NCI-H2107 (cell line): ENCODE measurements around the gene CASS4.
A peak's percentile ranks its signal among the peaks of the same experiment; 100 is the strongest.

Experiments
- DNase-seq: peaks from one replicate; lab custom pipeline; 2025; lab: John Stamatoyannopoulos, UW

CASS4 gene

DNA sequence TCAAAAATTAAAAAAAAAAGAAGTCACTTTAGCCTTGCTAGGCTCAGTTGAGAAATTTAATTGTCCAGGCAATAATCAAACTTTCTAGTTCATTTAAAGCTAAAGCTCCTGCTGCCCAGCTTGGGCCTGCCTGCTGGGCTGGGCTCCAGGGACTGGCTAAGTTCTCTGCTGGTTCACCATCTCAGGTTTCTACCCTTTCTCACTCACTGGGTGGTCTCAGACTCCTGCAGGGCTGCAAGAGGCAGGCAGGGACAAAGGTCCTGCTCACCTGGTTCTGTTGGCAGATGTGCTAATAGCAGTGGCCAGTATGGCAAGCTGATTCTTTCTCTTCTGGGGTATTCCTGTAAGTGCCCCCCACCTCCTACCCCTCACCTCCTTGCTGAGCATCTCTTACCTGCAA lies 35.2 kb downstream of the CASS4 start:
- DNase-seq: no peak

DNA sequence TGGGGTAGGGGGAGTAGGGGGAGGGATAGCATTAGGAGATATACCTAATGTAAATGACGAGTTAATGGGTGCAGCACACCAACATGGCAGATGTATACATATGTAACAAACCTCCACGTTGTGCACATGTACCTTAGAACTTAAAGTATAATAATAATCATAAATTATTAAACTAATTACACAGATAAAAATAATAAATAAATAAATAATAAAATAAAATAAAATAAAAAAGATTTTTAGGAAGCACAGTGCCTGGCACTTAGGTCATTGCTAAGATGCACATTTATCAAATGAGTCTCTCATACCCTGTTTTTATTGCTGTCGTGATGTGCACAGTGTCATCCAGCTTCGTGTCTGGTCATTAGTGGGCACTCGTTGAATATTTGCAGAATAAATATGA lies 37.4 kb downstream of the CASS4 start:
- DNase-seq: no peak

- DNase-seq: no peak
Observed at GRCh38 chr20:56451056-56451765, 39.2 kb downstream of the CASS4 start.

GRCh38 chr20:56453352-56453751 lies 41.3 kb downstream of the CASS4 start:
- DNase-seq: no peak

DNA sequence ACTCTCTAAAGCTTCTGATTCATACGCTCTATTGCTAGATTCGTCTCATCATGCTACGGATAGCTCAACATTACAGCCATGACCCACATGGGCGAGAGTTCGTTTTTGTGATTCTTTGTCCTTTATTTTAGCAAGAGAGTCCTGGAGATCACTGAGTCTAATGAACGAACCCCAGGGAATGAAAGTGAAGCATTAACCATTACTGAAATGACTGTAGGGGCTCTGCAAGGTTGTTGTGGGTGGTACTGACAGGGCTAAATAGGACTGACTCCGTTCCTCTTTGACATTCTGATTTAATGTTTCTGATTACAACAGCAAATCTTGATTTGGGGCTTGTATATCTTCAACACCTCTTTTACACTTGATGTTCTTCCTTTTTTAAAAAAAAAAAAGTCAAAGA lies 42.7 kb downstream of the CASS4 start:
- DNase-seq: no peak

DNA sequence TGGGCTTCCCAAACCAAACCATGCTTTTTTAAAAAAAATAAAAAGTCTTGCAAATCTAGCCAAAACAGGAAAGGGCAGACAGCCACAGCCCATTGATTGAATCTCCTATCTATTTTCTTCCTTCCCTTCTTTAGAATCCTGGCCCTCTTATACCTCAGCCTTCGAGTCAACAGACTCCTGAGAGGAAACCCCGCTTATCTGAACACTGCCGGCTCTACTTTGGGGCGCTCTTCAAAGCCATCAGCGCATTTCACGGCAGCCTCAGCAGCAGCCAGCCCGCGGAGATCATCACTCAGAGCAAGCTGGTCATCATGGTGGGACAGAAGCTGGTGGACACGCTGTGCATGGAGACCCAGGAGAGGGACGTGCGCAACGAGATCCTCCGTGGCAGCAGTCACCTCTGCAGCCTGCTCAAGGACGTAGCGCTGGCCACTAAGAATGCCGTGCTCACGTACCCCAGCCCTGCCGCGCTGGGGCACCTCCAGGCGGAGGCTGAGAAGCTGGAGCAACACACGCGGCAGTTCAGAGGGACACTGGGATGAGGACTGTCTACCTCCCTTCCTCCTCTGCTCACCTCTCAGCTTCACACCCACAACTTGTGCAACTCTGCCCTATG lies 46.3 kb downstream of the CASS4 start:
- no peak for DNase-seq

GRCh38 chr20:56460459-56460858 lies 48.4 kb downstream of the CASS4 start:
- no peak for DNase-seq

DNA sequence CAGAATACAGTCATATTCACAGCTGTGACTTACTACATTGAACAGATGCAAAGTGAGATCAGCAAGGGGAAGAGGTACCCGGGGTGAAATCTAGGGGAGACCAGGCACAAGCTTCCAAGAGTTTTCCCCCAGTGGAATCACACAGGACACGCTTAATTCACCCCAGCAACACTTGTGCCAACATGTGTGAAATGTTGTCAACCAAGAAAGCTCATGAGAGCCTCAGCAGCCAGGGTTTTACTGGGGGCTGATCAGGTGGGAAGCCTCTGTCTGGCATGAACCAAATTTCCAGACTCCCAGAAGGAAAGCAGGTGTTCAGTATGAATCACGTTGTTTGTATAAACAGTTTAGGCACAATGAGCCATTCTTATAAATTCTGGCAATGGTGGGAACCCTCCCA lies 49.5 kb downstream of the CASS4 start:
- no peak for DNase-seq

DNA sequence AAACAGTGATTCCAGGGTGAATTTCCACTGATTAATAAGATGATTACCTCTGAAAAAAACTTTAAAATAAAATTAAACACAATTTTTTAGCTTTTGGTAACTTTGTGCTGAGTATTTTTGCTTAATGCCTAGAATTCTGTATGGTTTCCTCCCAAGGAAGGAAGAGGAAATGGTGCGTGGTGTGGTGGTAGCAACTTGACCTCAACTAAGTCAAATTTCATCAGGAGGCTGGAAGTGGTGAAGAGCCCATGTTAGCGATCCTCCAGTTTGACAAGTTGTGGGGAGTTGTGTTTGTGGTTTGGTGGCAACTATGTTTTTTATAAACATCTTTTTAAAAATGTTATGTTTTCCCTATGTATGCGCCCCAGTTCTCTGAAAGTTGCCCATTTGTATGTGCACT lies 51.4 kb downstream of the CASS4 start:
- DNase-seq: no peak

- no peak for DNase-seq
Observed at GRCh38 chr20:56465997-56466396, 53.9 kb downstream of the CASS4 start.

GRCh38 chr20:56467968-56468315 lies 55.9 kb downstream of the CASS4 start:
- no peak for DNase-seq

- DNase-seq: peak; percentile 87
Observed at GRCh38 chr20:56468316-56469076, 56.4 kb downstream of the CASS4 start, which contains the start of gene RTF2. Gene RTF2 (plus strand): TSS chr20:56468627. CDS start chr20:56468698, 71 bp downstream.

DNA sequence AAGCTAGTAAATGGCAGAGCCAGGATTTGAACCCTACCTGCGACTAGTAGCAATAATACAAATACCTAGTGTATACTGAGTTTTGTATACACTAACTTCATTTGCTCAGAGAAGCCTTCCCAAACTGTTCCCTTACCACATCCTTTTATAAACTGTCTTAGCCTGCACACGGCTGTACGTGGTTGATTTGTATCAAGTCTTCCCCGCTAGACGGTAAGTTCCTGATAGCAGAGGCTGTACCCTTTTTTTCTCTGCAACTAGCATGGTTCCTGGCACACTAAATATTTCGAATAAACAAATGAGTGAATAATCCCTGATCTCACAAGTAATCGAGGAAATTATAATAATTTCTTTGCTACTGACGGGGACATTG lies 57.0 kb downstream of the CASS4 start:
- DNase-seq: no peak

DNA sequence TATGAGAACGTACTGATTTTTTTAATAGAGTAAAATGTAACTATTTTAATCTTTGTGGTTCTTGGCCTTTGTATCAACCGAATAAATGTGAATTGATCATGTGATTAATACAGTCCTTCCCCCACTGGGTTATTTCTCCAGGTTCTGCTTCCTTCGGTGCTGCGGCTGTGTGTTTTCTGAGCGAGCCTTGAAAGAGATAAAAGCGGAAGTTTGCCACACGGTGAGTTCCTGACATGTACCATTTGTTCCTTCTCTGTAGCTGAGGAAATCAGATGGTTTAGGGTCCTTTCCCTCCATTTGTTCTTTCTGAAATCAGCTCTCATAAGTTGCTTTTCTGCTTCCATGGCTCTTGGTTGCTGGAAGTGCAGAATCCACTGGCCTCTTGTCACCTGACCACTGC lies 71.9 kb downstream of the CASS4 start:
- DNase-seq: no peak

GRCh38 chr20:56487216-56487615 lies 75.2 kb downstream of the CASS4 start:
- no peak for DNase-seq

- no peak for DNase-seq
Observed at GRCh38 chr20:56488566-56488965, 76.5 kb downstream of the CASS4 start.

DNA sequence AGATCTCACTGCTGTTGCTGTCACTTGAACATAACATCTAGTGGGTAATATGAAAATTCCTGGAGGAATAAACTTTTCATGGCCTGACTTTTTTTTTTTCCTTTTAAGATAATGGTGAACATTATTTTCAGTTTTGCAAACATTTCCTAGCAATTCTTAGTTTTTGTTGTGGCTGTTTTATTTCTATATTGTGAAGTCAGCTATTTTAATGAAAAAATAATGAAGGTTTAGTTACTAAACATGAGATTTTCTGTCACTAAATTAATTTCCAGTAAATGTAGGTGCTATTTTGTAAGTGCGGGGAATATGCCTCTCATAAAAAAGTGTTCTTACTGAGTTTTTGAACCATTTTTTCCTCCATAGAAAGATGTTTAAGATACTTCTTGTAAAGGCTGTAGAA lies 89.1 kb downstream of the CASS4 start:
- no peak for DNase-seq

GRCh38 chr20:56503916-56504315 lies 91.9 kb downstream of the CASS4 start:
- DNase-seq: no peak

DNA sequence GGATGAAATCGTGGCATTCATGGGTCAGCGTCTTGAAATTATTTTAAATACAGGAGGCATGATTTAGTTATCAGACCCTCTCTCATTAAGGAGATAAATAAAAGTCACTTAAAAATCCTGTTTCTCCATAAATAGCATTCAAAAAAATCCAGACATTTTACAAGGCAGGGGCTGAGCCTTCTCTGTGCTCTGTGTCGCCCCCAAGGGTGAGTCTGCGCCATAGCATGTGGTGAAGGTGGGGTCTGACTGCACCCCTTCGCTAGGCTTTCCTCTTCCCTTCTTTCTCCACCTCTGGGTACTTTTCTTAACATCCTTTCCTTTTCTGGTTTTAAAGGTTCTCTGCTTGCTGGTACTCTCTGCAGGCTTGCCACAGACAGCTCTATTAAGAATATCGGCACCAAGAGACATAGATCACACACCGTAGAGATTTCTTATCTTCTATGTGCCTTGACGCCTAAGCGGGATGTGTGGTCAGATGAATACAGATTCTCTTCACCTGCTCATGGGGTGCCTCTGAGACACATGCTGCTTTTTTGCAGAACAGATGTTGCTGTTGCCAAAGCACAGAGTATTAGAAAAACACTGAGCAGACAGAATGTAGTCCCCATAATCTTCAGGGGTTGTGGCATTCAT lies 92.4 kb downstream of the CASS4 start:
- no peak for DNase-seq

- DNase-seq: no peak
Observed at GRCh38 chr20:56506103-56506502, 94.0 kb downstream of the CASS4 start.
